NB4 (cell line): ENCODE results near the gene WWP2.

Experiments
- DNase-seq: peaks from one replicate; pipeline ENCODE4 v3.0.0; 2010; ENCODE audit warnings: low read depth
- H3K4me3 ChIP-seq: one replicate; pipeline ENCODE4 v1.5.1; 2011; ENCODE audit warnings: mild to moderate bottlenecking, low read depth, low read length, moderate library complexity
- MYC ChIP-seq: IDR thresholded peaks from 2 replicates; pipeline ENCODE4 v1.6.1; 2011; ENCODE audit warnings: low read depth, low read length
- POLR2A ChIP-seq: IDR thresholded peaks from 2 replicates; pipeline ENCODE4 v1.6.1; 2011; ENCODE audit warnings: mild to moderate bottlenecking; ENCODE audit not compliant: insufficient read length; ENCODE audit errors: extremely low read depth
- TF ChIP-seq, protein P1 (sequence below): IDR thresholded peaks from 2 replicates; pipeline ENCODE4 v1.6.1; 2011; ENCODE audit warnings: low read depth, low read length
- TF ChIP-seq, protein P2 (sequence below): IDR thresholded peaks from one replicate; pipeline ENCODE4 v1.5.1; 2012; ENCODE audit warnings: low read depth, low read length

WWP2 gene

GRCh38 chr16:69886726-69887125, 124.6 kb downstream of the WWP2 start:
- no peak for DNase-seq
- TF ChIP-seq, protein P1, sequence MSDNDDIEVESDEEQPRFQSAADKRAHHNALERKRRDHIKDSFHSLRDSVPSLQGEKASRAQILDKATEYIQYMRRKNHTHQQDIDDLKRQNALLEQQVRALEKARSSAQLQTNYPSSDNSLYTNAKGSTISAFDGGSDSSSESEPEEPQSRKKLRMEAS = no peak
- TF ChIP-seq POLR2A (no peak), MYC (no peak)
- TF ChIP-seq, protein P2, sequence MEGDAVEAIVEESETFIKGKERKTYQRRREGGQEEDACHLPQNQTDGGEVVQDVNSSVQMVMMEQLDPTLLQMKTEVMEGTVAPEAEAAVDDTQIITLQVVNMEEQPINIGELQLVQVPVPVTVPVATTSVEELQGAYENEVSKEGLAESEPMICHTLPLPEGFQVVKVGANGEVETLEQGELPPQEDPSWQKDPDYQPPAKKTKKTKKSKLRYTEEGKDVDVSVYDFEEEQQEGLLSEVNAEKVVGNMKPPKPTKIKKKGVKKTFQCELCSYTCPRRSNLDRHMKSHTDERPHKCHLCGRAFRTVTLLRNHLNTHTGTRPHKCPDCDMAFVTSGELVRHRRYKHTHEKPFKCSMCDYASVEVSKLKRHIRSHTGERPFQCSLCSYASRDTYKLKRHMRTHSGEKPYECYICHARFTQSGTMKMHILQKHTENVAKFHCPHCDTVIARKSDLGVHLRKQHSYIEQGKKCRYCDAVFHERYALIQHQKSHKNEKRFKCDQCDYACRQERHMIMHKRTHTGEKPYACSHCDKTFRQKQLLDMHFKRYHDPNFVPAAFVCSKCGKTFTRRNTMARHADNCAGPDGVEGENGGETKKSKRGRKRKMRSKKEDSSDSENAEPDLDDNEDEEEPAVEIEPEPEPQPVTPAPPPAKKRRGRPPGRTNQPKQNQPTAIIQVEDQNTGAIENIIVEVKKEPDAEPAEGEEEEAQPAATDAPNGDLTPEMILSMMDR = no peak

DNA sequence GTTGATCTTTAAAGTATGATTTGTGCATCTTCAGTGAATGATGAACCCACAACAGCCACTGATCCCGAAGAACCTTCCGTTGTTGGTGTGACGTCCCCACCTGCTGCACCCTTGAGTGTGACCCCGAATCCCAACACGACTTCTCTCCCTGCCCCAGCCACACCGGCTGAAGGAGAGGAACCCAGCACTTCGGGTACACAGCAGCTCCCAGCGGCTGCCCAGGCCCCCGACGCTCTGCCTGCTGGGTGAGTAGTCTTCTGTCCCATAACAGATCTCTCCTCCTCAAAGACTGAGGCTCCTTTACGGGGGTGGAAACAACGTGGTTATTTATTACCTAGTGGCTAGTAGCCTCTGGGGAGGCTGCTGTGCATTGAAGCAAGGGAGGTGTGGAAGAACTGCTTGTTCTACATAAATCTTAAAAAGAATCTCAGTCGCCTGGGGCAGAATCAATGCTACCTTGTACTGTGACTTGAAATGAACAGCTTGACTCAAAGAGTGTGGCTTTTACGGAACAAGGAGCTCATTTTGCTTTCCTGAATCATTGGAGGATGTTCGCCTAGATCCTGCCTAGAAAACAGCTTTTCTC, 126.0 kb downstream of the WWP2 start:
- H3K4me3 ChIP-seq = no peak overlapping the region
- TF ChIP-seq MYC (no peak), POLR2A (no peak)
- TF ChIP-seq, protein P1 = no peak
- TF ChIP-seq, protein P2 = no peak
- DNase-seq = no peak

More at GRCh38 chr16:69886726-69887125, 124.6 kb downstream of the WWP2 start:
- no peak overlapping the region for H3K4me3 ChIP-seq

GRCh38 chr16:69889295-69889964, 127.3 kb downstream of the WWP2 start:
- no peak for DNase-seq

GRCh38 chr16:69890114-69890891, 128.2 kb downstream of the WWP2 start:
- TF ChIP-seq POLR2A = no peak
- TF ChIP-seq, protein P2 = no peak
- TF ChIP-seq, protein P1 = no peak
- no peak for TF ChIP-seq MYC
- H3K4me3 ChIP-seq = no peak overlapping the region
- DNase-seq = no peak

More at GRCh38 chr16:69889295-69889964, 127.3 kb downstream of the WWP2 start:
- H3K4me3 ChIP-seq = no peak overlapping the region
- TF ChIP-seq, protein P2 = no peak
- TF ChIP-seq POLR2A (no peak), MYC (no peak)
- TF ChIP-seq, protein P1 = no peak

DNA sequence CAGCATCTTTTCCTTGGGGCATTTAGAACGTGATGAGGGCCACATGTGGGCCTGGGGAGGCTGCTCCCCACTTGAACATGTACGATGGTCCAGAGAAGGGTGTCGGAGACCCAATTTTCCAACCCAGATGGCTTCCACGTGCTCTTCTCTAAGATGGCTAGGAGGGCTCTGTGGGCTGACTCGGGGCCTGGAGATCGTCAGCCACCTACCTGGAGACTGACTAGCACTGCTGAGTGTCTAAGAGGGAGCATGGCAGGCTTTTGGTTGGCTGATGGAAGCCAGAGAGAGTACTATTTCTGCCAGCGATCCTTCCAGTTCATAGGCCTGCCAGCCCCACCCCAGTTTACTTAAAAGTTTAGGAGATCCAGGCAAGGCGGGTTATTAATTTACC, 128.8 kb downstream of the WWP2 start:
- H3K4me3 ChIP-seq = no peak overlapping the region
- TF ChIP-seq, protein P2 = no peak
- TF ChIP-seq MYC (no peak), POLR2A (no peak)
- TF ChIP-seq, protein P1 = no peak
- DNase-seq = no peak
